ENCODE measurements around the gene DHX16.
A peak's percentile ranks its signal among the peaks of the same experiment; 100 is the strongest.

DHX16 gene

DNA sequence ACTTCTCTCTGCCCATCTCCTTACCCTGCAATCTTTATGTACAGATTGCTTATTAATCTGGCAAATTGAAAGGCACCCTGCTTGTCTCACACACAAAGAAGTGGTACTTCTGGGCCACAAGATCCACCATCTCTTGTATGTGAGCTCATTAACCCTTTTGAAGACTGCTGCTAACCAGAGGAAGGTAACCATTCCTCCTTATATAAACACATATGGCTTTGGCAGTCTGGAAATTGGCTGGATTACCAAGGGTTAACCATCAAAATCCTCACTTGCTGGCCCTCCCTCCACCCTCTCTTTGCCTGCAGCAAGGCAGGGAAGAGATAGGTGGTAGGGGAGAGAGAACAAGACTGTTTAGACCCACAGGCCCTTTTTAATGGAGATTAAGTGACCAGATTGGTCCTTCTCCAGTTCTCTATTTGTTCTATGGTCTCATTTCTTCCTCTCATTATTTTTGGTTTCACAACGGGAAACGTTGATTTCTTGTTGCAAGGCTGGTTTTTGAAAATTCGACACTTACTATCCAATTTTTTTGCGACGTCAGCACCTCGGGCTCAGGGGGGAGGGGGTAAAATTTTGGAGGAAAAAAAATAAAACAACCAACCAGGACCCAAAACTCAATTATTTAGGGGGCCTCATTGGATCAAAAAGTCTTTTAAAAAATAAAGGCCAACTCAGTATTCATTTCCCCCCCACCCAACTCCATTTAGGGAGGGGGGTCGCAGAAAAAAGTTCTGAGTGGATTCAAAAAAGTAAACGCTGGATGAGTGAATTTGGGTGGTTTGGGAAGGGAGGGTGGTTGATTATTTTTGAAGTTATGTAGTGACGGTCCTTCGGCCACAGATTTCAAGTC, 56.6 kb downstream of the DHX16 start:
- peak overlapping the region; percentile 95 for H3K4me3 ChIP-seq (ENCODE audit: low read length)
- no peak for TF ChIP-seq ZNF274 (IDR thresholded peaks at IDR 0.05; ENCODE audit: low read depth, low read length)

GRCh38 chr6:30615219-30615957, 57.4 kb downstream of the DHX16 start:
- peak overlapping the region; percentile 95 for H3K4me3 ChIP-seq (ENCODE audit: low read length)
- no peak for TF ChIP-seq ZNF274 (IDR thresholded peaks at IDR 0.05; ENCODE audit: low read depth, low read length)

DNA sequence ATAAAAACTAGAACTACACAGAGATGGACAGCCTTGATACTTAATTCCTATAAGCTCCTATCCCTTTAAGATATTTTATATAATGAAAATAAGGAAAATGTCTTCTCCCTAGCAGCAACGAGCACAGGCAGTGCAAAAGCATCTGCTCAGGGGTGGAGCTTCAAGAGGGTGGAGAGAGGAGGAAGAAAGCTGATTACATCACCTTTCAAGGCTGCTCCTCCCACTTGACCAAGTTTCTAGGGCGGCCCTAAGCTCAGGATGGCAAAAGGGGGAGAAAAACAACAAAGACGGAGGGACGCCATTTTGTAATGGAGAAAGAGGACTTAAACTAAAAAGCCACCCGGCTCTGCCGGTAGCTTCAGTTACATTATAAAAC, 58.0 kb downstream of the DHX16 start:
- peak overlapping the region; percentile 95 for H3K4me3 ChIP-seq (ENCODE audit: low read length)
- TF ChIP-seq ZNF274 (IDR thresholded peaks at IDR 0.05; ENCODE audit: low read depth, low read length), result no peak

- H3K4me3 ChIP-seq (ENCODE audit: low read length), result peak overlapping the region; percentile 95
- TF ChIP-seq ZNF274 (IDR thresholded peaks at IDR 0.05; ENCODE audit: low read depth, low read length), result no peak
These were observed 58.6 kb downstream of the DHX16 start for GRCh38 chr6:30614044-30614842.

GRCh38 chr6:30613251-30614043, 59.4 kb downstream of the DHX16 start:
- no peak for TF ChIP-seq ZNF274 (IDR thresholded peaks at IDR 0.05; ENCODE audit: low read depth, low read length)
- H3K4me3 ChIP-seq (ENCODE audit: low read length), result no peak overlapping the region

DNA sequence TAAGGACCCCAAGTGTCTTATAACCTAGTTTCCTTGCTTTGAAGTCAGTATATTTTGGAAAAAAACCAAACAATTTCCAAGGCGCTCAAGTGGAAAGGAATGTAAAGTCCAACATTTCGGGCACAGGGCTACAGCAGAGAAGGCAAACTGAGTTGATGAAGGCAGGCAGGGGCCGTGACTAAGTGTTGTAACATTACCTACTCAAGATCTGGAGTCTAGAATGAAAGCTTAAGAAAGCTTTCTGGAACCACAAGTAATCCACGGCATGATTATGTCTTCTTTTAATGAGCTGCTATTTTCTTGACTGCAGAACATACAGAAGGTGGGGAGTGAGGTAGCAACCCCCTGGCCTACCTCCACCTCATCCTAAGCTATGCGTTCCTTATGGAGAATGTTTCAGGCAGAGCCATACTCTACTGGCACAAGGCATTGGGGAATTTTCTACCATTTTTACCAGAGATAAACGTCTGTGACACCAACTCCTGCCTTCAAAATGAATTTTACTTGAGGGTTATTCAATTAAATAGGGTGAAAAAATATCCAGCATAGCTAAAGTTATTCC, 60.0 kb downstream of the DHX16 start:
- no peak for TF ChIP-seq ZNF274 (IDR thresholded peaks at IDR 0.05; ENCODE audit: low read depth, low read length)

GRCh38 chr6:30612213-30612612, 60.6 kb downstream of the DHX16 start:
- no peak for TF ChIP-seq ZNF274 (IDR thresholded peaks at IDR 0.05; ENCODE audit: low read depth, low read length)
- no peak overlapping the region for H3K4me3 ChIP-seq (ENCODE audit: low read length)

More for the DNA sequence above, 60.0 kb downstream of the DHX16 start:
- H3K4me3 ChIP-seq (ENCODE audit: low read length), result no peak overlapping the region

GRCh38 chr6:30611856-30612194, 61.0 kb downstream of the DHX16 start:
- no peak overlapping the region for H3K4me3 ChIP-seq (ENCODE audit: low read length)
- no peak for TF ChIP-seq ZNF274 (IDR thresholded peaks at IDR 0.05; ENCODE audit: low read depth, low read length)

DNA sequence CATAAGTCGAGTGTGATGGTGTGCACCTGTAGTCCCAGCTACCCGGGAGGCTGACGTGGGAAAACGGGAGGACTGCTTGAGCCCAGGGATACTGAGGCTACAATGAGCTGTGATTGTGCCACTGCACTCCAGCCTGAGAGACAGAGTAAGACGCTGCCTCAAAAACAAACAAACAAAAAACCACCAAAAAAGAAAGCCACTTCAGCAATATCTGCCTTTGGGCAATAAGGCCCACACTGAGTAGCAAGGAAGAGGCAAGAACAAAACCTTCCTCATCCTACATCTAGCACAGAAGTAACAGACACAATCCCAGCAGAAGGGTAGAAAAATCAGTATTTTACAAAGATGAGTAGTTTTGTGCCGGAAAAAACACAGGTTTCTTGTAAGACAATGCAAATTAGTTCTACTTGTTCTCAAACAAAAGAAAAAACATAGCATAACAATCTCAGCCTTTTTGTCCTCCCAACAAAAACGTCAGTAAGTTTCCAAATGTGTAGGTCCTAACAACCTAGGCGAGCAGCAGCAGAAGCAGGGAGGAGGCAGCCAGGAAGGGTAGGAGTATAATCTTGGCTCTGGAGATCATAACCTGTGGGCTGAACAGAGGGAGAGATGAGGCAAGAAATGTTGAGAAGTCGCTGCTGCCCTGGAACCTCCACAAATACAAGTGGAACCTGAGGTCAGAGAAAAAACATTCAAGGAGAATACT, 61.5 kb downstream of the DHX16 start:
- no peak for TF ChIP-seq ZNF274 (IDR thresholded peaks at IDR 0.05; ENCODE audit: low read depth, low read length)
- H3K4me3 ChIP-seq (ENCODE audit: low read length), result no peak overlapping the region

DNA sequence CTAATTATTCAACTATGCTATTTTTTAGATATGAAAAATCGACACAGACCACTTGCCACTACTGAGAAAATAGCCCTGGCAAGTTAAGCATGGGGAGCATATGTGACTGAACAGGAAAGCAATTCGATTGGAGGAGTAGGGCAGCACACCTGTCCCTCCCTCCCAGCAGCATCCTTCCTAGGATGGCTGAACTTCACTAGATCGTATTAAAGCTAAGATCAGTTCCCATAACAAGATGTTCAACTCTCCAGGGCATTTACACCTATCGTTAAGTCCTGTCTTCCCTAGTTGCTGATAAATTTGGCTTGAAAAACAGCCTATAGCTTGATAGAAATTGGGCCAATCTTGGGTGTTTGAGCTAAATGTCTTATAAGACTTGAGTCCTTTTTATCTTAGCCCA, 62.7 kb downstream of the DHX16 start:
- no peak overlapping the region for H3K4me3 ChIP-seq (ENCODE audit: low read length)
- no peak for TF ChIP-seq ZNF274 (IDR thresholded peaks at IDR 0.05; ENCODE audit: low read depth, low read length)

GRCh38 chr6:30603961-30604360, 68.8 kb downstream of the DHX16 start:
- TF ChIP-seq ZNF274 (IDR thresholded peaks at IDR 0.05; ENCODE audit: low read depth, low read length), result no peak
- no peak overlapping the region for H3K4me3 ChIP-seq (ENCODE audit: low read length)
